Stimulated activated CD4-positive, alpha-beta T cell treated with anti-CD3 and anti-CD28 coated beads, Interleukin-12 subunit alpha, Interleukin-12 subunit beta, amount 100 ng/mL, for 48 hours (primary cell): Measurements from ENCODE around the gene PRPF18.

Experiments used
- DNase-seq, 3 donors: peaks; one replicate each; pipeline ENCODE4 v3.0.0-alpha.2; 2020; ENCODE audit warnings: low read depth in 2 of 3, low spot score in 1 of 3

PRPF18 gene

DNA sequence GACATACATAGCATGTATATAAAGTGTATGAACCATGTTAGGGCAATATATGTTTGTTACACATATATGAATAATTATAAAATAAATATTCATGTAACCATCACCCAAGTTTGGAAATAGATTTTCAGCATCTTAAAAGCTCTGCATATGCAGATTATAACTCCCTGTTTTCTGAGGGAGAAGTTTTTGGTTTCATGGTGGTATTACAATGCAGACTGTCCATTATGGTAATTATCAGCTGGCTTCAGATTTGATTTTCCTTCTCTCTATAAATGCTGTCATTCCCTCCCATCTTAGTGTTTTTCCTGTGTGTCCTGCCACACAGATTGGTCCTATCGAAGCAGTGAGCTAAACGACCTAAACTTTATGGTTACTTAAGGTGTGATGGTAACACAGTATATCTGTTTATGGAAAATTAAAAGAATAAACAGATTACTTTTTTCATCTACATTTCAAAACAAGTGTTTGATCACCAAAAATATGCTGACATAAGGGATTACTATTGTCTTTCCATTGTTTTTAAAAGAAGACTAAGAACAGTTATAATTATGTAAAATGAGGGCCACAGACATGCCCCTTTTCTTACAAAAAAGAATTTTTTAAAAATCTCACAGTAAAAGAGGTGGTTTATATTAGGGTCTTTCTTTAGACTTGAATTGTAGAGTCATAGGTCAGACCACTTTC lies 17.7 kb downstream of the PRPF18 start:
- DNase-seq = no peak

DNA sequence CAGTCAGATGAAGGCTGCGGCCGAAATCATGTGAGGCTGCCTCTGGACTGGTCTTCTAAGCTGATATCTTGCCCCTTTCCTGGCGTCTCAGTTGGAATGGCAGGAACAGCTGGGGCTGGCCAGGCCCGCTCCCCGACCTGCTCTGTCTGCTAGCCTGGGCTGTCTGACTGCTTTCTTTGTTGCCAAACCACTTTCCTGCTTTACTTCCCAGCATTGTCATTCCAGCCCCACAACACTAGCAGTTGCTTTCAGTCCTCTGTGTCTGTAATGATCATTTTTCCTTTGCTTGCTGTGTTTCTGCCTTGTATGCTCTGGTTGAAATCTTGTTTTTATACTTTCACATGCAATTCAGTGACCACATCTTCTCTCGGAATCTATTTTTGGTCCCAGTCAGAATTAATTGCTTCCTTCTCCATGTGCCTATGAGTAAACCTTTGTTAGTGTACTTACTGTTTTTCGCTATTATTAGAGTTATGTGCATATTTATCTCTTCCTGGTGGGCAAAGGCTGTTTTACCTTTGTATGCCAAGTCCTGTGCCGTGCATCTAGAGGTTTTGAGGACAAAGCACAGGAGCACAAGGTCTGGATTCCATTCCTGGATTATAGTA lies 21.6 kb downstream of the PRPF18 start:
- DNase-seq = no peak

- DNase-seq = no peak
These were observed 26.0 kb downstream of the PRPF18 start for GRCh38 chr10:13612654-13613373.

GRCh38 chr10:13613519-13613918 lies 26.8 kb downstream of the PRPF18 start:
- DNase-seq = no peak

DNA sequence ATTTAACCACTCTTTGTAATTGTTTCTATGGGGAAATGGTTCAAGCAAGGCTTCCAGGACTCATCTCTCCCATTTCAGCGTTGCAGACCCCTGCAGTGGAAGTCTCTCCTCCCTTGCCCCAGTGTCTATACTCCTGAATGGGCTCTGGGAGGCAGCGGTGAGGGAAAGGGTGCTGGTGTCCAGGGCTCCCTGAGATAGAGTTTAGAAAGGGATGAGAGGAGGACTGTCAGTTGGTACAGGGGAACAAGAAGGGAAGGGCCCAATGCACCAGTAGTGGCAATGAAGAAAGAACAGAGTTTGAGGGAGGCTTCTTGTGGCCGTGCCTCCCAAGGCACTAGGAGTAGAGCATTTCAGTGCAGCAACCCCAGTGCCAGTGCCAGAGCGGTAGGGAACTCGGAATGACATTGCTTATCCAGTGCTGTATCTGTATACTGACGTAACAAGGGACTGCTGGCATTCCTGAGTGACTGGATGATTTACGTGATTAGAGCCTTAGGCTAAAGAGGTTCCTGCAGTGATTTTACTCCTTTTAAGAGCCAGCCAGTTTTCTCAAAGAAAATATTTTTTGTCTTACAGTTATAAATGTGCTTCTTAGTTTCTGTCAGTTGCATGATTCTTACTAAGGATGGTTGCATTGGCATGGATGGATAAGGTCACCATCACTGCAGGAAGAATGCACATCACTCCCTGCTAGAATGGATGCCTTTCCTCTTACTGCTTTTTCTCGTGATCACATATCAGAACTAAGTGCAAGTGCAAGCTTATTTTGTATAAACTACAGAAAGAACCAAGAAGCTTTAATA lies 28.0 kb downstream of the PRPF18 start:
- DNase-seq = no peak

DNA sequence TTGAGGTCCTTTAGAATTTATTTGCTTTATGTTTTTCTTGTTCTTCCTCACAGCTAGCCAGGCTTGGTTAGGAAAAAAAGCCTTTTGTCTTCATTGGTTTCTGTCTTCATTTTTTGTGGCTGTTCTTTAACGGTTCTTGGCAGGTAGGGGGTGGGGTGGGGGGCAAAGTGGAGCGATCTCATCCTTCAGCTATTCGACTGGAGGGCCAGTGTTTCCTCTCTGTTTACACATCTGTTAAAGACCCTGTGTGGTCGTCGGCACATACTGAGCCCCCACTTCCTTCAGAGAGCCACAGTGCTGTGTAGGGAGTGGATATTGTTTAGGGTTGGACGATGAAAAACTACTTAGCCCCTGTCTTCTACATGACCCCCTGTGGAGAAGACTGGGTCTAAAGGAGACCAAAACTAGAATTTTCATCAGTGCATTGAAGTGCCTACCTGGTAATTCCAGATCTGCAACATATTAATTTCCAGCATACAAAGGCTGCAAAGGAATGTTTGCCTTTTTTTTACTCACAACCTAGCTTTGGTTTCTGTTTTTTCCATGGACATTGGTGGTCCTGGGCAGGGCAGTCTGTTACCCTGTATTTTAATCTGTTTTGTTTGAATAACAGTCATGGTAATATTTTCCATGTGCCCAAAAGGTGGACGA lies 29.0 kb downstream of the PRPF18 start:
- DNase-seq = no peak

DNA sequence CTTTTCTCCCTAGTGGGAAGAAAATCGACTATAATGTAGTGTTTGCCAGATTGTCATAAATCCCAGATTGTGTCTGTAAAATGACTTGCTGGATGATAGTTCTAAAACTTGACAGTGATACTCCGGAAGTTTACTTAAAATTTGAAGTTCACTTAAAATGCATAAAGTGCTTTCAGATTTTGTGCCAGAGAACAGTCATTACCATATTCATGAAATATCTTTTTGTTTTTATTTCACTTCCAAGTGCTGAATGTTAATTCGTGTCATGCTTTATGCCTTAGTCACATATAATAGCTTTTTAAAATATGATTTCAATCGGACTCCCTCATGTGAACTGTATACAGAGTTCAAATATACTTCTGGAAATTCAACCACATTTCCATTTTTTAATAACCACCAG lies 30.4 kb downstream of the PRPF18 start:
- DNase-seq = no peak

DNA sequence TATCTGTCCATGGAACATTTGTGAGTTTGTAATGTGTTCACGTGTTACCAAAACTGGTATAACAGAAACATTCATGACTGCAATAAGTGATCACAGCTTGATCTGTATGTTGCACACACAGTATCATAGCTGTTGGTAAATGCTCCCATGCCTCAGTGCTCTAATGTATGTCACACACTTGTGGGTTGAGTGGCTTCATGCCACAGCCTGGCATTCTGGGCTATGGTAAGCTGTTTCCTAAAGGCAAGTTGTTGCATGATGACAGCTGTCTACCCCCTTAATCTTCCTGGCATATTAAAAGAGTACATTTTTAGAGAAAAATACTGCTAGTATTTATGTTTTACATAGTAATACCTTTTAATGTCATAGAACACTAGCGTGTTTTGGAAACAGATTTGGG lies 35.2 kb downstream of the PRPF18 start:
- DNase-seq = no peak

GRCh38 chr10:13624630-13625029 lies 37.9 kb downstream of the PRPF18 start:
- DNase-seq = no peak

GRCh38 chr10:13627459-13628310 lies 40.9 kb downstream of the PRPF18 start:
- DNase-seq = no peak

DNA sequence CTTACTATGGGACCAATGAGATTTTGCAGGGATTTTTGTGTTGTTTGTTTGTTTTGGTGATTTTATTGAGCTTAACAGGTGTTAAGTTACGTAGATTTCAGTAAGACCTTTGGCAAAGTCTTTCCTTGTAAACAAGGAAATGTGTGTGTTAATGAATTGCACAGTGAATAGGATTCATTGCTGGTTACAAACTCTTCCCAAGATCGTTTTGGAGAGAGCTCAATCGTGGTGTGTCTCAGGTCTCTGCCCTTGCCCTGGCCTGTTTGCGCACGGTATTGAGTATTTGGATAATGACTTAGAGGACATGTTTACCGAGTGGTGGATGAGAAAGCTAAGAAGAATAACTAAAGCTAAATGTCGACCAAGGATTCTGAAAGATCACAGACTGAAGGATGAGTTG lies 41.9 kb downstream of the PRPF18 start:
- no peak for DNase-seq

- DNase-seq = no peak
These were observed 42.4 kb downstream of the PRPF18 start for GRCh38 chr10:13629116-13629515.

DNA sequence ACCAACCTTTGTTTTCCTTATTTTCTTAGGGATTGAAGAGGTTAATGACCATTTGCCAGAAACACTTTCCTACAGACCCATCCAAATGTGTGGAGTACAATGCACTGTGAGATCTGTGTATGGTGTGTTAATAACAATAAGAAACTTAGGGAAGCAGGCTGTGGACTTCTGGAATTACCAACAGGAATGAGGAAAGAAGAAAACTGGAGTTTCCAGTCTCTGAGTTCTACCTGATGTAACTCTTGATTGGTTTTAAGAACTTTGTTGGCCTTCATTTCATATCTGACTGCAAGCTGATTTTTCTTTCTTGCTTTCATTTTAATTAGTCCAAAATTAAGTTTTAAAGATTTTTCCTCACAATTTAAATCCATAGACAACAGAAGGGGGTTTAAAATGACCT lies 43.5 kb downstream of the PRPF18 start:
- DNase-seq = no peak

- no peak for DNase-seq
These were observed 44.8 kb downstream of the PRPF18 start for GRCh38 chr10:13631594-13631993.

DNA sequence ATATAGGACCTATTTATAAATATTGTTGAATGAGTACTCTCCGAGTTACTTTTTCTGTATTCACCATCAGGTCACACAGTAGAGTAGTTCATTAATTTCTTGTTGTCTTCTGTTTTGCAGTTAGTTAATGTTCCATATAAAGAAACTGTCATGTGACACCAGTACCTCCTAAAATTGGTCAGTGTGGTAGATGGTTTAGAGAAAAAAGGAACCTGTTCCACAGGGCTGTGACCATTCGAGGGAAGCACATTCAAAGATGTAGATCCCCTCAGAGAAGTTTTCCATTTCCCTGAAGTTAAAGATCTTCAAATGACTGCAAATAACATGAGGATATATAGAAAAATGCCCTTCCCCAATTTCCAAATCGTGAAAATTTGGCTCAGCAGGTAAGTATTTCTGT lies 45.7 kb downstream of the PRPF18 start:
- no peak for DNase-seq

DNA sequence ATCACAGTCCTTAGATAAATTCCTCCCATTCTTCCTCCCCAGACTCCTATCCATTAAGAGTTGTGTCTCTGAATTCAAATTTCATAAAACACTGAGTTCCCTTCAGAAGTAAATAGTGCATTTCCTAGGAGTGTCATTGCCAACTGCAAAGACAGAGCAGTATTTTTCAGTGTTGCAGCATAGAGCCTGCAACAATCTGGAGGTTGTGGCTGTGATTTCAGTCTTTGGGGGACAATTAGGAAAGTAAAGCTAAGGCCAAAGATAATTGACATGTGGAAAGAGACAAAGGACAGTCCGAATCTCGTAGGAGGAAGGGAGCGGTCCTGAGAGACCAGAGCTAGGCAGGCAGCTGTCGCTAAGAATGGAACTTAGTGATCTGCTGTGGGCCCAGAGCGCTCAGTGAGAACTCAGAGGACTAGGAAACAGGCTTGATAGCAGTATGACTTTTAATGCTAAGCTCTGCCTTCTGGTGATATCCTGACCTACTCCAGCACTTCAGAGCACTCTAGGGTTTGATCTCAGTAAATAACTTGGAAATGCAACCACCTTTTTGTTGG lies 46.2 kb downstream of the PRPF18 start:
- DNase-seq = no peak

- DNase-seq = no peak
These were observed 46.9 kb downstream of the PRPF18 start for GRCh38 chr10:13633689-13634088.

GRCh38 chr10:13634207-13634606 lies 47.4 kb downstream of the PRPF18 start:
- no peak for DNase-seq

GRCh38 chr10:13636776-13637175 lies 50.0 kb downstream of the PRPF18 start:
- DNase-seq = no peak

- DNase-seq = no peak
These were observed 50.6 kb downstream of the PRPF18 start for GRCh38 chr10:13637303-13637856.
